Fibroblast of lung (primary cell): ENCODE results near the gene PHLDB3. TPM values are rescaled to one million over a fixed set of nuclear protein-coding genes. Genes with fewer than 3 reads are reported as not detected.

Experiments
- DNase-seq, 2 donors: peaks; one replicate each; pipeline versions ENCODE4 v3.0.0 to v3.0.0-alpha.2; 2010; ENCODE audit warnings: low read depth in 2 of 2
- H2AFZ ChIP-seq: 2 replicates; pipeline ENCODE4 v1.5.1; 2012; ENCODE audit warnings: low read length, control low read depth, inconsistent platforms
- H3K27ac ChIP-seq: 2 replicates; pipeline ENCODE4 v1.5.1; 2011; ENCODE audit warnings: low read length, control low read depth; ENCODE audit not compliant: insufficient read depth
- H3K27me3 ChIP-seq: 2 replicates; pipeline ENCODE4 v1.5.1; 2011; ENCODE audit warnings: mild to moderate bottlenecking, low read length; ENCODE audit not compliant: control insufficient read depth, insufficient read depth
- H3K36me3 ChIP-seq: 2 replicates; pipeline ENCODE4 v1.5.1; 2011; ENCODE audit warnings: low read length; ENCODE audit not compliant: control insufficient read depth, insufficient read depth
- H3K4me1 ChIP-seq: 2 replicates; pipeline ENCODE4 v1.5.1; 2011; ENCODE audit warnings: low read length; ENCODE audit not compliant: control insufficient read depth, insufficient read depth; ENCODE audit errors: extremely low read depth
- H3K4me2 ChIP-seq: 2 replicates; pipeline ENCODE4 v1.5.1; 2011; ENCODE audit warnings: low read length, control low read depth; ENCODE audit not compliant: insufficient read depth; ENCODE audit errors: extremely low read depth
- H3K4me3 ChIP-seq, 4 experiments: fragments of 200-600 bp in 1 of 4; sonication (generic) in 1 of 4; replicated peaks in 1 of 4; 2 replicates each; pipeline ENCODE4 v1.5.1; 2011 to 2016; ENCODE audit warnings: low read length in 4 of 4, low read depth in 3 of 4, mild to moderate bottlenecking in 3 of 4, control low read depth in 2 of 4, inconsistent platforms in 1 of 4, mixed read lengths in 1 of 4; ENCODE audit not compliant: insufficient read depth in 1 of 4; ENCODE audit errors: control extremely low read depth in 1 of 4
- H3K79me2 ChIP-seq: 2 replicates; pipeline ENCODE4 v1.5.1; 2012; ENCODE audit warnings: mild to moderate bottlenecking, low read length, inconsistent platforms; ENCODE audit not compliant: control insufficient read depth, insufficient read depth
- H3K9ac ChIP-seq: 2 replicates; pipeline ENCODE4 v1.5.1; 2011; ENCODE audit warnings: mild to moderate bottlenecking, low read length, control low read depth; ENCODE audit not compliant: insufficient read depth
- H3K9me3 ChIP-seq: 2 replicates; pipeline ENCODE4 v1.5.1; 2012; ENCODE audit warnings: low read depth, low read length; ENCODE audit not compliant: control insufficient read depth, insufficient read depth
- H4K20me1 ChIP-seq: 2 replicates; pipeline ENCODE4 v1.5.1; 2011; ENCODE audit warnings: low read length; ENCODE audit not compliant: control insufficient read depth, insufficient read depth; ENCODE audit errors: extremely low read depth
- CTCF ChIP-seq, 2 donors: IDR thresholded peaks in 1 of 2; conservative IDR thresholded peaks in 1 of 2; 1 replicate in 1 of 2; 2 replicates in 1 of 2; pipeline ENCODE4 v1.5.1; 2011 to 2012; ENCODE audit warnings: low read length in 2 of 2, control low read depth in 1 of 2, inconsistent platforms in 1 of 2, low read depth in 1 of 2, mild to moderate bottlenecking in 1 of 2
- EZH2 ChIP-seq: IDR thresholded peaks from 2 replicates; pipeline ENCODE4 v1.5.1; 2012; ENCODE audit warnings: low read length, control low read depth, mild to moderate bottlenecking; ENCODE audit errors: missing control alignments
- polyA plus RNA-seq, 2 donors: library from polyadenylated mRNA; depleted of rRNA in 1 of 2; stranded (reverse) in 1 of 2; unstranded in 1 of 2; fragments of >200 nt; gene quantifications; 2 replicates each; pipeline ENCODE4 v1.2.1, GENCODE V29; 2011 to 2012; ENCODE audit warnings: missing spikeins in 1 of 2
- total RNA-seq: library from RNA; depleted of rRNA; stranded (reverse); fragments of >200 nt; gene quantifications from 2 replicates; pipeline ENCODE4 v1.2.1, GENCODE V29; 2014

The PHLDB3 gene
- total and polyA plus RNA-seq, 2 donors (not counting 1 experiment from before 2014, with no cell fraction given) = 1.8 to 35.8 TPM

DNA sequence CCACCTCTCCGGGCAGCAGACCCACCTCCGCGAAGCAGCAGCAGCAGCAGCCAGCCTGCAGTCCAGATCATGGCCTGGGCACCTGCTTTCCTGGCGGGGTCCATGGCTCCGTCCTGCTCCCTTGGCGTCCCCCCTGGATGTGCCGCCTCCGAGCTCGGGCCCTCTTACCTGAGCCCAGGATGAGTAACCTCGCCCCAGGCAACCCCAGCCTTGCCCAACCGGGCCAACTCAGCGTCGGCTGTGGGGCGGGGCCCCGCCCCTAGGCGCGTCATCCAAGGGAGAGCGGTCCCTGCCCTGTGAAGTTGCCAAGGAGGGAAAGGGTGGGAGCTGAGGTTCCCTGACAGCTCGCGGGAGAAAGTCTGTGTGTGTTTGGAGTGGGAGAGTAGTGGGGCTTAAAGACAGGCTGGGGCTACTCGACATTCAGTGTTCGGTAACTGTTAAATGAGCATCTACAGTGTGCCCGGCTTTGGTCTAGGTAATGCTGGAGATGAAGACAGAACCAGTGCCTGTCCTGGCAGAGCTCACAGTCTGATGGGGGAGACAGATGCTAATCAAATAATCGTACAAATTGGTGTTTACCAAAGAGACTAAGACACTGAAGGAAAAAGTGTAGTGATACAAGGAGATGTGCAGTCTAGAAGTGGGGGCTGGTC lies 39.0 kb downstream of the PHLDB3 start, which contains the start of gene LYPD3:
TSS of gene LYPD3 (minus strand) at position 141 of the 653 bp plus-strand sequence. CDS start at position 104, 37 bp downstream.
- H3K79me2 ChIP-seq = no peaks in the 10 kb centered on the region
- H4K20me1 ChIP-seq = no peaks in the 10 kb centered on the region
- H3K27me3 ChIP-seq = no peaks in the 10 kb centered on the region
- peaks cover 3% of the 10 kb centered on the region for H3K4me1 ChIP-seq
- H3K9ac ChIP-seq = no peak within 1 kb of the TSS
- H3K4me3 ChIP-seq = peak within 1 kb of the TSS in 2 of 4 experiments; percentile 65 to 79
- H3K36me3 ChIP-seq = no peaks in the 10 kb centered on the region
- peak within 1 kb of the TSS; percentile 61 for H3K4me2 ChIP-seq
- H2AFZ ChIP-seq = peak within 1 kb of the TSS; percentile 81
- no peak within 1 kb of the TSS for H3K27ac ChIP-seq
- no peak for TF ChIP-seq CTCF (conservative IDR thresholded peaks at IDR 0.05 in 1 of 2, IDR thresholded peaks at IDR 0.05 in 1 of 2; ENCODE audit: low read depth in 1 of 2, low read length in 2 of 2)
- no peak for TF ChIP-seq EZH2
- peak in 1 of 2 donors; percentile 54 for DNase-seq
- no peaks in the 10 kb centered on the region for H3K9me3 ChIP-seq

GRCh38 chr19:43464134-43464775 lies 40.3 kb downstream of the PHLDB3 start:
- Histone ChIP-seq H3K9me3 (no peaks in the 10 kb centered on the region), H3K4me1 (peaks cover 3% of the 10 kb centered on the region), H3K36me3 (no peaks in the 10 kb centered on the region), H4K20me1 (no peaks in the 10 kb centered on the region), H2AFZ (peak overlapping the region; percentile 81), H3K4me2 (peak overlapping the region; percentile 61), H3K4me3 (peak overlapping the region; percentile 55 to 79 (median 62)), H3K79me2 (no peaks in the 10 kb centered on the region), H3K9ac (no peak overlapping the region), H3K27me3 (no peaks in the 10 kb centered on the region), H3K27ac (peak overlapping the region; percentile 66)
- no peak for TF ChIP-seq EZH2
- no peak for TF ChIP-seq CTCF (conservative IDR thresholded peaks at IDR 0.05 in 1 of 2, IDR thresholded peaks at IDR 0.05 in 1 of 2; ENCODE audit: low read depth in 1 of 2, low read length in 2 of 2)
- no peak for DNase-seq

GRCh38 chr19:43463381-43464133 lies 41.0 kb downstream of the PHLDB3 start:
- peak overlapping the region; percentile 55 to 79 (median 62) for H3K4me3 ChIP-seq
- H3K9ac ChIP-seq = peak overlapping the region; percentile 32
- TF ChIP-seq EZH2 (no peak), CTCF (conservative IDR thresholded peaks at IDR 0.05 in 1 of 2, IDR thresholded peaks at IDR 0.05 in 1 of 2; ENCODE audit: low read depth in 1 of 2, low read length in 2 of 2) (no peak)
- no peaks in the 10 kb centered on the region for H3K36me3 ChIP-seq
- H2AFZ ChIP-seq = peak overlapping the region; percentile 81
- H3K9me3 ChIP-seq = no peaks in the 10 kb centered on the region
- DNase-seq = peak; percentile 77 to 91
- no peaks in the 10 kb centered on the region for H3K27me3 ChIP-seq
- H3K79me2 ChIP-seq = no peaks in the 10 kb centered on the region
- peaks cover 3% of the 10 kb centered on the region for H3K4me1 ChIP-seq
- H3K4me2 ChIP-seq = peak overlapping the region; percentile 61
- no peaks in the 10 kb centered on the region for H4K20me1 ChIP-seq
- H3K27ac ChIP-seq = peak overlapping the region; percentile 66
